ENCODE measurements around the gene TCF3. TPM values are rescaled to one million over a fixed set of nuclear protein-coding genes. Genes with fewer than 3 reads are reported as not detected.

The TCF3 gene
- total RNA-seq, 5 donors from 2014 or later (not counting 1 experiment from before 2014, with no cell fraction given) = 63.3 to 107 (median 94.6) TPM

GRCh38 chr19:1649706-1650649 lies 2.4 kb downstream of the TCF3 start:
- POLR2A ChIA-PET = interaction anchor here in 1 of 2 donors (0.6 kb wide), 1 partner anchor 75 kb away, joined by 5 read pairs; no protein-coding TSS in a partner anchor
- Mint-ChIP-seq H3K27ac (peak overlapping the region; percentile 79 to 89), H3K27me3 (no peaks in the 10 kb centered on the region), H3K4me3 (peak overlapping the region; percentile 84 to 92 (median 88)), H3K9me3 (no peaks in the 10 kb centered on the region), H3K36me3 (peaks cover 6% of the 10 kb centered on the region), H3K4me1 (peaks cover 18 to 26% (median 25%) of the 10 kb centered on the region in 3 donors)
- ATAC-seq (replicated peaks in 1 of 4) = no peak
- CTCF ChIA-PET = interaction anchor here in 1 of 2 donors (0.6 to 0.7 kb wide), 2 partner anchors 9 to 50 kb away, joined by 4 read pairs; no protein-coding TSS in a partner anchor
- no peaks in the 10 kb centered on the region for H3K9me3 ChIP-seq
- 92% methylated on average over 12 of the region's 20 CpGs for WGBS (ENCODE audit: insufficient coverage)
- peak overlapping the region; percentile 20 for H3K27ac ChIP-seq (ENCODE audit: low read length)
- DNase-seq = no peak
- H3K4me3 ChIP-seq (ENCODE audit: control insufficient read depth in 1 of 2, extremely low read depth in 1 of 2, low read length in 1 of 2) = peak overlapping the region in 1 of 2 donors; percentile 91
- peaks cover 13 to 40% of the 10 kb centered on the region in 2 donors for H3K36me3 ChIP-seq (ENCODE audit: control insufficient read depth in 2 of 2, extremely low read depth in 1 of 2, insufficient read depth in 1 of 2, low read length in 1 of 2)
- peaks cover 0 to 2% of the 10 kb centered on the region in 2 experiments for H3K27me3 ChIP-seq (replicated peaks in 1 of 2; ENCODE audit: control insufficient read depth in 2 of 2, extremely low read depth in 1 of 2, insufficient read depth in 2 of 2, low read length in 1 of 2)
- peaks cover 7 to 36% of the 10 kb centered on the region in 2 experiments for H3K4me1 ChIP-seq (ENCODE audit: control insufficient read depth in 1 of 2, extremely low read depth in 1 of 2, insufficient read depth in 2 of 2, low read length in 2 of 2)

- POLR2A ChIA-PET = no interaction called here
- Histone ChIP-seq H3K9me3 (no peaks in the 10 kb centered on the region), H3K27ac (ENCODE audit: low read length) (no peak overlapping the region), H3K4me3 (ENCODE audit: control insufficient read depth in 1 of 2, extremely low read depth in 1 of 2, low read length in 1 of 2) (no peak overlapping the region), H3K36me3 (ENCODE audit: control insufficient read depth in 2 of 2, extremely low read depth in 1 of 2, insufficient read depth in 1 of 2, low read length in 1 of 2) (peaks cover 19 to 40% of the 10 kb centered on the region in 2 donors), H3K4me1 (ENCODE audit: control insufficient read depth in 1 of 2, extremely low read depth in 1 of 2, insufficient read depth in 2 of 2, low read length in 2 of 2) (peaks cover 7 to 36% of the 10 kb centered on the region in 2 experiments), H3K27me3 (replicated peaks in 1 of 2; ENCODE audit: control insufficient read depth in 2 of 2, extremely low read depth in 1 of 2, insufficient read depth in 2 of 2, low read length in 1 of 2) (no peaks in the 10 kb centered on the region)
- Mint-ChIP-seq H3K36me3 (peaks cover 6% of the 10 kb centered on the region), H3K9me3 (no peaks in the 10 kb centered on the region), H3K27ac (peak overlapping the region in 1 of 2 donors; percentile 43), H3K4me1 (peaks cover 18 to 26% (median 25%) of the 10 kb centered on the region in 3 donors), H3K4me3 (peak overlapping the region in 2 of 3 donors; percentile 28 to 34), H3K27me3 (no peaks in the 10 kb centered on the region)
- 85% methylated on average over 20 of the region's 23 CpGs for WGBS (ENCODE audit: insufficient coverage)
- no peak for DNase-seq
- CTCF ChIA-PET = no interaction called here
- no peak for ATAC-seq (replicated peaks in 1 of 4)
Measured at GRCh38 chr19:1648920-1649541, 3.4 kb downstream of the TCF3 start.

GRCh38 chr19:1648459-1648849 lies 4.0 kb downstream of the TCF3 start:
- POLR2A ChIA-PET = no interaction called here
- Histone ChIP-seq H3K27me3 (replicated peaks in 1 of 2; ENCODE audit: control insufficient read depth in 2 of 2, extremely low read depth in 1 of 2, insufficient read depth in 2 of 2, low read length in 1 of 2) (no peaks in the 10 kb centered on the region), H3K4me1 (ENCODE audit: control insufficient read depth in 1 of 2, extremely low read depth in 1 of 2, insufficient read depth in 2 of 2, low read length in 2 of 2) (peaks cover 7 to 34% of the 10 kb centered on the region in 2 experiments), H3K9me3 (no peaks in the 10 kb centered on the region), H3K27ac (ENCODE audit: low read length) (no peak overlapping the region), H3K4me3 (ENCODE audit: control insufficient read depth in 1 of 2, extremely low read depth in 1 of 2, low read length in 1 of 2) (no peak overlapping the region), H3K36me3 (ENCODE audit: control insufficient read depth in 2 of 2, extremely low read depth in 1 of 2, insufficient read depth in 1 of 2, low read length in 1 of 2) (peaks cover 24 to 40% of the 10 kb centered on the region in 2 donors)
- Mint-ChIP-seq H3K9me3 (no peaks in the 10 kb centered on the region), H3K4me1 (peaks cover 18 to 26% (median 25%) of the 10 kb centered on the region in 3 donors), H3K27me3 (no peaks in the 10 kb centered on the region), H3K4me3 (no peak overlapping the region), H3K27ac (no peak overlapping the region), H3K36me3 (peaks cover 6% of the 10 kb centered on the region)
- DNase-seq = no peak
- CTCF ChIA-PET = no interaction called here
- ATAC-seq (replicated peaks in 1 of 4) = no peak
- WGBS (ENCODE audit: insufficient coverage) = no CpG with 5 or more reads among the region's 10 CpGs

GRCh38 chr19:1647501-1648458 lies 4.6 kb downstream of the TCF3 start:
- no peak for ATAC-seq (replicated peaks in 1 of 4)
- Histone ChIP-seq H3K9me3 (no peaks in the 10 kb centered on the region), H3K27me3 (replicated peaks in 1 of 2; ENCODE audit: control insufficient read depth in 2 of 2, extremely low read depth in 1 of 2, insufficient read depth in 2 of 2, low read length in 1 of 2) (no peaks in the 10 kb centered on the region), H3K36me3 (ENCODE audit: control insufficient read depth in 2 of 2, extremely low read depth in 1 of 2, insufficient read depth in 1 of 2, low read length in 1 of 2) (peaks cover 26 to 40% of the 10 kb centered on the region in 2 donors), H3K4me1 (ENCODE audit: control insufficient read depth in 1 of 2, extremely low read depth in 1 of 2, insufficient read depth in 2 of 2, low read length in 2 of 2) (peaks cover 7 to 29% of the 10 kb centered on the region in 2 experiments), H3K27ac (ENCODE audit: low read length) (no peak overlapping the region), H3K4me3 (ENCODE audit: control insufficient read depth in 1 of 2, extremely low read depth in 1 of 2, low read length in 1 of 2) (no peak overlapping the region)
- no peak overlapping the region for H3K4me3 Mint-ChIP-seq
- WGBS (ENCODE audit: insufficient coverage) = 96% methylated on average over 39 of the region's 41 CpGs
- peaks cover 6% of the 10 kb centered on the region for H3K36me3 Mint-ChIP-seq
- no peak overlapping the region for H3K27ac Mint-ChIP-seq
- H3K27me3 Mint-ChIP-seq = no peaks in the 10 kb centered on the region
- ChIA-PET CTCF (no interaction called here), POLR2A (no interaction called here)
- no peak for DNase-seq
- peaks cover 15 to 26% (median 21%) of the 10 kb centered on the region in 3 donors for H3K4me1 Mint-ChIP-seq
- H3K9me3 Mint-ChIP-seq = no peaks in the 10 kb centered on the region

GRCh38 chr19:1646659-1647453 lies 5.6 kb downstream of the TCF3 start:
- 93% methylated on average over 20 of the region's 29 CpGs for WGBS (ENCODE audit: insufficient coverage)
- Histone ChIP-seq H3K4me3 (ENCODE audit: control insufficient read depth in 1 of 2, extremely low read depth in 1 of 2, low read length in 1 of 2) (no peak overlapping the region), H3K27ac (ENCODE audit: low read length) (no peak overlapping the region), H3K36me3 (ENCODE audit: control insufficient read depth in 2 of 2, extremely low read depth in 1 of 2, insufficient read depth in 1 of 2, low read length in 1 of 2) (peaks cover 26 to 47% of the 10 kb centered on the region in 2 donors), H3K27me3 (replicated peaks in 1 of 2; ENCODE audit: control insufficient read depth in 2 of 2, extremely low read depth in 1 of 2, insufficient read depth in 2 of 2, low read length in 1 of 2) (no peaks in the 10 kb centered on the region), H3K4me1 (ENCODE audit: control insufficient read depth in 1 of 2, extremely low read depth in 1 of 2, insufficient read depth in 2 of 2, low read length in 2 of 2) (peaks cover 7 to 29% of the 10 kb centered on the region in 2 experiments), H3K9me3 (no peaks in the 10 kb centered on the region)
- Mint-ChIP-seq H3K4me1 (peaks cover 15 to 26% (median 21%) of the 10 kb centered on the region in 3 donors), H3K27ac (no peak overlapping the region), H3K9me3 (no peaks in the 10 kb centered on the region), H3K27me3 (no peaks in the 10 kb centered on the region), H3K4me3 (no peak overlapping the region), H3K36me3 (peaks cover 6% of the 10 kb centered on the region)
- ChIA-PET POLR2A (no interaction called here), CTCF (no interaction called here)
- no peak for ATAC-seq (replicated peaks in 1 of 4)
- no peak for DNase-seq
